Suprapubic skin (tissue), 4 donors: ENCODE data around the gene TIMM44. TPM values are rescaled to one million over a fixed set of nuclear protein-coding genes. Genes with fewer than 3 reads are reported as not detected.

ENCODE experiments used
- DNase-seq, 2 donors: peaks; one replicate each; pipeline ENCODE4 v3.0.0-alpha.2; 2019; ENCODE audit warnings: low spot score in 2 of 2
- H3K27ac ChIP-seq: fragments of 200-600 bp; sonication (generic); one replicate; pipeline ENCODE4 v1.5.1; 2019
- H3K27me3 ChIP-seq: fragments of 200-600 bp; sonication (generic); one replicate; pipeline ENCODE4 v1.5.1; 2019
- H3K36me3 ChIP-seq: fragments of 200-600 bp; sonication (generic); one replicate; pipeline ENCODE4 v1.5.1; 2019
- H3K4me1 ChIP-seq: fragments of 200-600 bp; sonication (generic); one replicate; pipeline ENCODE4 v1.5.1; 2019
- H3K4me3 ChIP-seq: fragments of 200-600 bp; sonication (generic); one replicate; pipeline ENCODE4 v1.5.1; 2019; ENCODE audit warnings: mild to moderate bottlenecking
- H3K9me3 ChIP-seq: fragments of 200-600 bp; sonication (generic); one replicate; pipeline ENCODE4 v1.5.1; 2019
- CTCF ChIP-seq, 2 donors: fragments of 200-600 bp in 1 of 2; fragments of 450-650 bp in 1 of 2; sonication (generic) in 1 of 2; IDR thresholded peaks; one replicate each; pipeline ENCODE4 v1.5.1; 2016 to 2019; ENCODE audit warnings: antibody characterized with exemption in 2 of 2, mild to moderate bottlenecking in 1 of 2, moderate library complexity in 1 of 2
- EP300 ChIP-seq: sonication (generic); formaldehyde crosslinking; IDR thresholded peaks from one replicate; pipeline ENCODE4 v1.6.1; 2017; ENCODE audit warnings: antibody characterized with exemption
- POLR2A ChIP-seq, 2 donors: fragments of 450-650 bp; IDR thresholded peaks; one replicate each; pipeline ENCODE4 v1.6.1; 2017; ENCODE audit warnings: antibody characterized with exemption in 2 of 2, mild to moderate bottlenecking in 2 of 2, moderate library complexity in 2 of 2
- POLR2AphosphoS5 ChIP-seq, 3 donors: sonication (generic); formaldehyde crosslinking; IDR thresholded peaks; one replicate each; pipeline ENCODE4 v1.6.1; 2017; ENCODE audit warnings: antibody characterized with exemption in 3 of 3
- WGBS: methylation state at CpG from one replicate; pipeline ENCODE4 v1.1.5; 2018; 5-methylcytosine and 5-hydroxymethylcytosine counted together
- total RNA-seq, 4 donors: library from RNA; depleted of rRNA; stranded (reverse); fragments of >200 nt; gene quantifications; one replicate each; pipeline ENCODE4 v1.1.0, GENCODE V29; 2016

Gene TIMM44
- total RNA-seq, 4 donors from 2014 or later, result 34.6 to 85.1 (median 54.5) TPM

DNA sequence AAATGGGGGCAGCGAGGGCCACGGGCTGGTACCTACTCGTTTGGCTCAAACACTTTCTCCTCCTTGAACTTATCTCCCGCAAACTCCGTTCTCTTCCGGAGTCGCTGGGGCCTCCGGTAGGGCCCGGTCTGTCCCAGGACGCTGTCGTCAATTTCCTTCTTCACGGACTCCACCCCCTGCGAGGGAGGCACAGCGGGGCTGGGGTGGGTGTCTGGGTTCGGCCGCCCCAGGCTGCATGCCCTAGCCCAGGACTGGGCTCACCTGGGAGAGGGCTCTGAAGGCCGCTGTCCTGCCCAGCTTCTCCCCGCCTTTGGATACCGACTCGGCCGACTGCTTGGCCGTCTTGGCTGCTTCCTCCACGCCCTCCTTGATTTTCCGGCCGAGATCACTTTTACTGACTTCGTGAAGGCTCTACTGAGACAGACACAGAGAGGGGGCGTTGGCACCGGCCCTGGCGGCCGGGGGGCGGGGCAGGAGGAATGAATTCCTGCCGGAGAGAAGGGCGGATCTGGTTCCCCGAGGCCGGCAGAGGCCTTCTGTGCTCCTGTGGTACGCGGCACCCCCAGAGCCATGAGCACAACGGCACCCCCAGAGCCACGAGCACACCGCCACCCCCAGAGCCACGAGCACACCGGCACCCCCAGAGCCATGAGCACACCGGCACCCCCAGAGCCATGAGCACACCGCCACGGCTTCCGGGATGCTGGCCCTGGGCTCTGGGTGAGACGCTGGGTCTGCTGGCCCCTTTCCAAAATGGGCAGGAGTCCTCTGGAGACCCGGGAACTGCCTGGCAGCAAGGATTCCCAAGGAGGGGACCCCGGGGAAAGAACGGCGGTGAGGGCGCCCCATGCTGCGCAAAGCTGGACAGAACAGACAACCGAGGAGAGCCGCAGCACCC lies 9.4 kb downstream of the TIMM44 start:
- 91% methylated on average over 39 of the region's 55 CpGs for WGBS
- TF ChIP-seq CTCF (IDR thresholded peaks at IDR 0.05) (no peak), POLR2AphosphoS5 (IDR thresholded peaks at IDR 0.05) (no peak), EP300 (no peak), POLR2A (IDR thresholded peaks at IDR 0.05) (no peak)
- Histone ChIP-seq H3K9me3 (no peaks in the 10 kb centered on the region), H3K4me1 (peaks cover 12% of the 10 kb centered on the region), H3K27me3 (no peaks in the 10 kb centered on the region), H3K36me3 (peaks cover 88% of the 10 kb centered on the region), H3K27ac (no peak overlapping the region), H3K4me3 (no peak overlapping the region)
- DNase-seq, result no peak

- 93% methylated on average over 6 of the region's 14 CpGs for WGBS
- Histone ChIP-seq H3K9me3 (no peaks in the 10 kb centered on the region), H3K27ac (no peak overlapping the region), H3K4me3 (no peak overlapping the region), H3K36me3 (peaks cover 81% of the 10 kb centered on the region), H3K4me1 (peaks cover 16% of the 10 kb centered on the region), H3K27me3 (no peaks in the 10 kb centered on the region)
- no peak for DNase-seq
- TF ChIP-seq EP300 (no peak), POLR2AphosphoS5 (IDR thresholded peaks at IDR 0.05) (no peak), POLR2A (IDR thresholded peaks at IDR 0.05) (no peak), CTCF (IDR thresholded peaks at IDR 0.05) (no peak)
Observed at GRCh38 chr19:7933411-7933810, 10.1 kb downstream of the TIMM44 start.

- Histone ChIP-seq H3K4me3 (no peak overlapping the region), H3K9me3 (no peaks in the 10 kb centered on the region), H3K4me1 (peaks cover 21% of the 10 kb centered on the region), H3K36me3 (peaks cover 77% of the 10 kb centered on the region), H3K27ac (no peak overlapping the region), H3K27me3 (no peaks in the 10 kb centered on the region)
- DNase-seq, result no peak
- no peak for TF ChIP-seq POLR2AphosphoS5 (IDR thresholded peaks at IDR 0.05)
- no peak for TF ChIP-seq POLR2A (IDR thresholded peaks at IDR 0.05)
- TF ChIP-seq EP300, result no peak
- no peak for TF ChIP-seq CTCF (IDR thresholded peaks at IDR 0.05)
- WGBS, result 94% methylated on average over 9 of the region's 10 CpGs
Observed at GRCh38 chr19:7932930-7933300, 10.6 kb downstream of the TIMM44 start.

DNA sequence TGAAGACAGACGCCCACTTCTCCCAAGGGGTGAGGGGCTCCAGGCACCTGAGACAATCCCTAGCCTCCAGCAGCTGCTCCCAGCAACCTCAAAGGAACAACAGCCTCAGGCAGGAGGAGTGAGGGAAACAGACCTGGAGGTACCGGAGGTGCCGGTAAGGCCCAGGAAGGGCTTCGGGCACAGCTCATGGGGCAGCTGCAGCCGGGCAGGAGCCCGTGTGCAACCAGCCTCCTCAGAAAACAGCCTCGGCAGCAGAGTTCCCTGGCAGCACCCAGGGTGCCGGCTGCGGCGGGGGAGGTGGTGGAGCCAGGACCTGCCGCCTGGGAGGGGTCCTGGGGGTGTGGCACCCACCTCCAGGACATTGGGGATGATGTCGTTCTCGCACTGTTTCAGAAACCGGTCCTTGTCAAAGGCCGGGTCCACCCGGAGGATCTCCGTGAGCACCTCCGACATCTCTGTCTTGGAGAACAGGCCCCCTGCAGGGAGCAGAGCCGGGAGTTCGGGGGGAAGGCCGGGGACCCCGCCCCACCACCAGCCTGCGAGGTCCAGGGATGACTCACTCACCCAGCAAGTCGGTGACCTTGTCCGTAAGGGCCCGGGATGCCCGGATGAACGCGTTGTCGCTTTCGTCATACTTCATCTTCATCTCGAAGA lies 11.1 kb downstream of the TIMM44 start:
- peaks cover 26% of the 10 kb centered on the region for H3K4me1 ChIP-seq
- no peak overlapping the region for H3K4me3 ChIP-seq
- no peak for DNase-seq
- WGBS, result 87% methylated on average over 17 of the region's 32 CpGs
- no peak overlapping the region for H3K27ac ChIP-seq
- H3K36me3 ChIP-seq, result peaks cover 72% of the 10 kb centered on the region
- H3K27me3 ChIP-seq, result no peaks in the 10 kb centered on the region
- TF ChIP-seq CTCF (IDR thresholded peaks at IDR 0.05), result no peak
- no peak for TF ChIP-seq POLR2AphosphoS5 (IDR thresholded peaks at IDR 0.05)
- no peak for TF ChIP-seq POLR2A (IDR thresholded peaks at IDR 0.05)
- no peak for TF ChIP-seq EP300
- no peaks in the 10 kb centered on the region for H3K9me3 ChIP-seq
